BJ (cell line): ENCODE measurements around the gene AQP9. TPM values are rescaled to one million over a fixed set of nuclear protein-coding genes. Genes with fewer than 3 reads are reported as not detected.
"Not testable (repeated sequence)": the region's sequence is repeated elsewhere in the genome, so short reads cannot be mapped to it uniquely, and the experiment has no call there.

Source experiments
- CTCF ChIA-PET: fragments of 350-600 bp; formaldehyde crosslinking; extraction: SDS; loops from one replicate; lab custom pipeline; 2021; ENCODE audit warnings: antibody characterized with exemption, inconsistent platforms; lab: Yijun Ruan, JAX
- POLR2A ChIA-PET: fragments of 300-600 bp; sonication (Branson Sonifier 250); formaldehyde crosslinking; extraction: SDS; loops from one replicate; lab custom pipeline; 2021; ENCODE audit warnings: antibody characterized with exemption; lab: Charles Lee
- DNase-seq: peaks from one replicate; pipeline ENCODE4 v3.0.0-alpha.2; 2011; ENCODE audit warnings: low read depth
- H3K27me3 ChIP-seq: 2 replicates; pipeline ENCODE4 v1.6.0; 2011; ENCODE audit warnings: low read length; ENCODE audit not compliant: control insufficient read depth, insufficient read depth
- H3K36me3 ChIP-seq: 2 replicates; pipeline ENCODE4 v1.5.1; 2011; ENCODE audit warnings: low read length; ENCODE audit not compliant: control insufficient read depth, insufficient read depth
- H3K4me3 ChIP-seq: 2 replicates; pipeline ENCODE4 v1.5.1; 2011; ENCODE audit warnings: low read depth, mild to moderate bottlenecking, control low read depth, low read length
- CTCF ChIP-seq: IDR thresholded peaks from 2 replicates; pipeline ENCODE4 v1.5.1; 2011; ENCODE audit warnings: low read depth, mild to moderate bottlenecking, control low read depth, inconsistent platforms, low read length, moderate library complexity; ENCODE audit not compliant: insufficient read depth
- polyA plus RNA-seq: library from polyadenylated mRNA; depleted of rRNA; stranded (reverse); fragments of >200 nt; gene quantifications from 2 replicates; pipeline ENCODE4 v1.2.3, GENCODE V29; 2011

Gene AQP9
- polyA plus RNA-seq, 1 experiment, result not detected

DNA sequence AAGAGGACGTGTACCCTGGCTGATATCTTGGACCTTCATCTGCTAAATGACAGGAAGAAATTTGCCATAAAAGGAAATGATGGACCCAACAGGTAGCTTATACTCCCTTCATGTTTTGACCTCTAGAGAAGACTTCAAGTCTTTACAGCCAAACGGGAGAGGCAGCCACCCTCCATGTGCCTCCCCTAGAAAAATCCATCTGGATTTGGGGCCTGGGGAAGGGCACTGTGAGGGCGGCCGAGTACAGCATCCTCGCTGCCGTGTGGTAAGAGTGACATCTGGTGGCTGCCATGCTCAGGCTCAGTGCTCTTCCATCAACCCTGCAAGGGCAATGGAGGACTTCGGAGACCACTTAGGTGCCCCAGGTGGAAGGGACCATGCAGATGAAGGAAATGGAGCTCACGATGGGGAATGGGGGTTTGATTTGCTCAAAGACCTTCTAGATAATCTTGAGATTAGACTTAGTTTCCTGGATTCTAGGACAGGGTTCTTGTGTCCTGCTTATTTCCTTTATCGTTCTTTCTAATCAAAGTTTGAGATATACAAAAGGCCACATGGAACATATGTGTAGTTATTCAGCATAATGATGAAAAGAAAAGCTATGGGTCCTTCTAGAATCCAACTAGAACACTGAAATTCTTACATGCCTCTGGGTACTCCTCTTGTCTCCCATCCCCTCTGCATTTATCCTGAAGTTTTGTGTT lies 44.4 kb downstream of the AQP9 start:
- POLR2A ChIA-PET, result no interaction called here
- DNase-seq, result no peak
- no peak overlapping the region for H3K4me3 ChIP-seq
- H3K27me3 ChIP-seq, result peaks cover 2% of the 10 kb centered on the region; the same call in 1 of the 2 replicates
- TF ChIP-seq CTCF, result peak; percentile 94
- CTCF ChIA-PET, result interaction anchor here (0.6 to 4.1 kb wide), 43 partner anchors 10 to 1350 kb away, joined by 3 to 35 read pairs (median 4); no protein-coding TSS in a partner anchor
- H3K36me3 ChIP-seq, result no peaks in the 10 kb centered on the region

- no peaks in the 10 kb centered on the region for H3K36me3 ChIP-seq
- TF ChIP-seq CTCF, result no peak
- no peak overlapping the region for H3K4me3 ChIP-seq
- POLR2A ChIA-PET, result no interaction called here
- DNase-seq, result no peak
- CTCF ChIA-PET, result interaction anchor here (1.0 to 4.1 kb wide), 4 partner anchors 9 to 325 kb away, joined by 3 to 16 read pairs (median 4); no protein-coding TSS in a partner anchor
- peaks cover 3% of the 10 kb centered on the region for H3K27me3 ChIP-seq
These were observed 47.3 kb downstream of the AQP9 start for GRCh38 chr15:58185439-58185838.

DNA sequence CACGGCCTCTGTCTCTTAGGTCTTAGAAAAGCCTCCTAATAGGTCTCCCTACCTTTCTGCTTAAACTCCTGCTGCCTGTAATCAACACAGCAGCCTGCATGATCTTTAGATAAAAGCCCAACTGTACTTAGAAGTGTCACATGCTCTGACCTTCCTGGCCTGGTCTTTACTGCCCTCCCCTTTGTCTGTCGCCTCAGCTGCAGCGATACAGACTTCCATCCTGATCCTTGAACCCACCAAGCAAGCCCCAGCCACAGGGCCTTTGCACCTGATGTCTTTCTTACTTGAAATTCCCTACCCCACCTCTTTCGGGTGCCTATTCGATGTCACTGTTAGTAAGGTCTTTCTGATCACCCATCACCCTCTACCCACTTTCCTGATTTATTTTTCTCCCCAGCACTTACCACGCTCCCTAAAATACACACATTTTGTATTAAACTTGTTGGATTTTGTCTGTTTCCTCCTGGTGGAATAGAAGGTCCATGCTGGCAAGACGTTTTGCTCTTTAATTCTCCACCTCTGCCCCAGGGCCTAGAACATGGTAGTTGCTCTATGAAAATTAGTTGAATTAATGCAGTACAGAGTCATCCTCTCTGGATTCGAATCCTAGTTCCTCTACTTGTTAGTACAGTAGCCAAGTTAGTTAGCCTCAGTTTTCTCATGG lies 51.1 kb downstream of the AQP9 start:
- DNase-seq, result no peak
- Histone ChIP-seq H3K36me3 (no peaks in the 10 kb centered on the region), H3K27me3 (peaks cover 5% of the 10 kb centered on the region), H3K4me3 (no peak overlapping the region)
- CTCF ChIA-PET, result interaction anchor here (6.5 kb wide), 1 partner anchor 7 kb away, joined by 35 read pairs; no protein-coding TSS in a partner anchor
- TF ChIP-seq CTCF, result no peak
- POLR2A ChIA-PET, result no interaction called here

- POLR2A ChIA-PET, result no interaction called here
- no peak for TF ChIP-seq CTCF
- Histone ChIP-seq H3K4me3 (no peak overlapping the region), H3K27me3 (peaks cover 5% of the 10 kb centered on the region), H3K36me3 (no peaks in the 10 kb centered on the region)
- CTCF ChIA-PET, result interaction anchor here (1.2 to 6.5 kb wide), 2 partner anchors 8 to 114 kb away, joined by 3 to 35 read pairs; no protein-coding TSS in a partner anchor
- no peak for DNase-seq
These were observed 52.2 kb downstream of the AQP9 start for GRCh38 chr15:58190419-58190818.

DNA sequence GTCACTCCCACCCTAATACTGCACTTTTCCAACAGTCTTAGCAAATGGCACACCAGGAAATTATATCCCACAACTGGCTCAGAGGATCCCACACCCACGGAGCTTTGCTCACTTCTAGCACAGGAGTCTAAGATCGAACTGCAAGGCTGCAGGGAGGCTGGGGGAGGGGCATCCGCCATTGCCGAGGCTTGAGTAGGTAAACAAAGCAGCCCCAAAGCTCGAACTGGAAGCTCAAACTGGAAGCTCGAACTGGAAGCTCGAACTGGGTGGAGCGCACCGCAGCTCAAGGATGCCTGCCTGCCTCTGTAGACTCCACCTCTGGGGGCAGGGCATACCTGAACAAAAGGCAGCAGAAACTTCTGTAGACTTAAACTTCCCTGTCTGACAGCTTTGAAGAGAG lies 55.5 kb downstream of the AQP9 start:
- H3K4me3 ChIP-seq, H3K27me3 ChIP-seq, H3K36me3 ChIP-seq, POLR2A ChIA-PET, DNase-seq: not testable (repeated sequence)
- CTCF ChIA-PET, result interaction anchor here (0.8 to 6.5 kb wide), 2 partner anchors 11 to 19 kb away, joined by 3 to 35 read pairs; no protein-coding TSS in a partner anchor
